ENCODE results near the gene TMEM235. TPM values are rescaled to one million over a fixed set of nuclear protein-coding genes. Genes with fewer than 3 reads are reported as not detected.

Gene TMEM235
- total and polyA plus RNA-seq, 9 of the 15 experiments (the other 6 are each of a cell fraction or from before 2014, with no cell fraction given), result not detected

DNA sequence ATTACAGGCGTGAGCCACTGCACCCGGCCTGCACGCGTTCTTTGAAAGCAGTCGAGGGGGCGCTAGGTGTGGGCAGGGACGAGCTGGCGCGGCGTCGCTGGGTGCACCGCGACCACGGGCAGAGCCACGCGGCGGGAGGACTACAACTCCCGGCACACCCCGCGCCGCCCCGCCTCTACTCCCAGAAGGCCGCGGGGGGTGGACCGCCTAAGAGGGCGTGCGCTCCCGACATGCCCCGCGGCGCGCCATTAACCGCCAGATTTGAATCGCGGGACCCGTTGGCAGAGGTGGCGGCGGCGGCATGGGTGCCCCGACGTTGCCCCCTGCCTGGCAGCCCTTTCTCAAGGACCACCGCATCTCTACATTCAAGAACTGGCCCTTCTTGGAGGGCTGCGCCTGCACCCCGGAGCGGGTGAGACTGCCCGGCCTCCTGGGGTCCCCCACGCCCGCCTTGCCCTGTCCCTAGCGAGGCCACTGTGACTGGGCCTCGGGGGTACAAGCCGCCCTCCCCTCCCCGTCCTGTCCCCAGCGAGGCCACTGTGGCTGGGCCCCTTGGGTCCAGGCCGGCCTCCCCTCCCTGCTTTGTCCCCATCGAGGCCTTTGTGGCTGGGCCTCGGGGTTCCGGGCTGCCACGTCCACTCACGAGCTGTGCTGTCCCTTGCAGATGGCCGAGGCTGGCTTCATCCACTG is 17.3 kb upstream of the TMEM235 start, which contains the start of gene BIRC5 (continued):
- TF ChIP-seq, protein P1, sequence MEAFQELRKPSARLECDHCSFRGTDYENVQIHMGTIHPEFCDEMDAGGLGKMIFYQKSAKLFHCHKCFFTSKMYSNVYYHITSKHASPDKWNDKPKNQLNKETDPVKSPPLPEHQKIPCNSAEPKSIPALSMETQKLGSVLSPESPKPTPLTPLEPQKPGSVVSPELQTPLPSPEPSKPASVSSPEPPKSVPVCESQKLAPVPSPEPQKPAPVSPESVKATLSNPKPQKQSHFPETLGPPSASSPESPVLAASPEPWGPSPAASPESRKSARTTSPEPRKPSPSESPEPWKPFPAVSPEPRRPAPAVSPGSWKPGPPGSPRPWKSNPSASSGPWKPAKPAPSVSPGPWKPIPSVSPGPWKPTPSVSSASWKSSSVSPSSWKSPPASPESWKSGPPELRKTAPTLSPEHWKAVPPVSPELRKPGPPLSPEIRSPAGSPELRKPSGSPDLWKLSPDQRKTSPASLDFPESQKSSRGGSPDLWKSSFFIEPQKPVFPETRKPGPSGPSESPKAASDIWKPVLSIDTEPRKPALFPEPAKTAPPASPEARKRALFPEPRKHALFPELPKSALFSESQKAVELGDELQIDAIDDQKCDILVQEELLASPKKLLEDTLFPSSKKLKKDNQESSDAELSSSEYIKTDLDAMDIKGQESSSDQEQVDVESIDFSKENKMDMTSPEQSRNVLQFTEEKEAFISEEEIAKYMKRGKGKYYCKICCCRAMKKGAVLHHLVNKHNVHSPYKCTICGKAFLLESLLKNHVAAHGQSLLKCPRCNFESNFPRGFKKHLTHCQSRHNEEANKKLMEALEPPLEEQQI (IDR thresholded peaks at IDR 0.05), result no peak
- TF ChIP-seq ARID4B (CRISPR knock-in tag; IDR thresholded peaks at IDR 0.05) (peak; percentile 94), KLF16 (IDR thresholded peaks at IDR 0.05) (no peak), ILF3 (IDR thresholded peaks at IDR 0.05; ENCODE audit: borderline replicate concordance) (no peak), ZNF253 (CRISPR knock-in tag; conservative IDR thresholded peaks at IDR 0.05) (no peak), SMARCA5 (IDR thresholded peaks at IDR 0.05) (no peak), RBBP5 (IDR thresholded peaks at IDR 0.05; ENCODE audit: borderline replicate concordance, insufficient read depth, low read length, poor library complexity, severe bottlenecking) (peak; percentile 71), EP300 (IDR thresholded peaks at IDR 0.05; ENCODE audit: low read length) (0 out of 2 replicates have a peak, but pooled peaks have one; percentile 30), ZNF143 (CRISPR knock-in tag; IDR thresholded peaks at IDR 0.05) (peak; percentile 98), ZBTB17 (CRISPR knock-in tag; IDR thresholded peaks at IDR 0.05) (no peak)
